ENCODE measurements around the gene ODC1.
"Not testable (repeated sequence)": the region's sequence is repeated elsewhere in the genome, so short reads cannot be mapped to it uniquely, and the experiment has no call there.

Gene ODC1

GRCh38 chr2:10446631-10447030 is 1.5 kb downstream of the ODC1 start:
- no peaks in the 10 kb centered on the region for H3K27me3 ChIP-seq (ENCODE audit: low read length)
- peak overlapping the region; percentile 82 for H3K4me3 ChIP-seq (ENCODE audit: insufficient read depth, low read length, poor library complexity, severe bottlenecking)
- peak overlapping the region; percentile 81 for H3K9ac ChIP-seq (ENCODE audit: low read length)
- peaks cover 41% of the 10 kb centered on the region for H3K79me2 ChIP-seq (ENCODE audit: insufficient read depth, low read length)
- peak overlapping the region; percentile 97 for H3K4me2 ChIP-seq (ENCODE audit: low read depth, low read length, poor library complexity, severe bottlenecking)
- no peaks in the 10 kb centered on the region for H3K9me3 ChIP-seq (ENCODE audit: insufficient read depth, low read length)
- H3K9me2 ChIP-seq (replicated peaks; ENCODE audit: insufficient read depth, low read length): no peaks in the 10 kb centered on the region
- peaks cover 42% of the 10 kb centered on the region for H3F3A ChIP-seq (ENCODE audit: insufficient read depth)
- peaks cover 36% of the 10 kb centered on the region for H3K36me3 ChIP-seq (ENCODE audit: low read length)
- no peak overlapping the region for H2AFZ ChIP-seq (ENCODE audit: low read depth, low read length, severe bottlenecking)
- peaks cover 36% of the 10 kb centered on the region for H4K20me1 ChIP-seq (ENCODE audit: low read depth, low read length)
- TF ChIP-seq EZH2phosphoT487 (conservative IDR thresholded peaks at IDR 0.05; ENCODE audit: low read length): no peak
- H3K27ac ChIP-seq (ENCODE audit: low read depth, low read length): peak overlapping the region; percentile 86

- peak overlapping the region; percentile 97 for H3K4me2 ChIP-seq (ENCODE audit: low read depth, low read length, poor library complexity, severe bottlenecking)
- peaks cover 49% of the 10 kb centered on the region for H3K36me3 ChIP-seq (ENCODE audit: low read length)
- H3K9ac ChIP-seq (ENCODE audit: low read length): no peak overlapping the region
- H3K27me3 ChIP-seq (ENCODE audit: low read length): no peaks in the 10 kb centered on the region
- TF ChIP-seq EZH2phosphoT487 (conservative IDR thresholded peaks at IDR 0.05; ENCODE audit: low read length): no peak
- TF ChIP-seq CTCF (IDR thresholded peaks at IDR 0.05; ENCODE audit: insufficient read depth, low read length, poor library complexity, severe bottlenecking): no peak
- no peaks in the 10 kb centered on the region for H3K9me3 ChIP-seq (ENCODE audit: insufficient read depth, low read length)
- H3F3A ChIP-seq (ENCODE audit: insufficient read depth): peaks cover 57% of the 10 kb centered on the region
- H4K20me1 ChIP-seq (ENCODE audit: low read depth, low read length): peaks cover 36% of the 10 kb centered on the region
- peak overlapping the region; percentile 86 for H3K27ac ChIP-seq (ENCODE audit: low read depth, low read length)
- H3K4me3 ChIP-seq (ENCODE audit: insufficient read depth, low read length, poor library complexity, severe bottlenecking): no peak overlapping the region
- H3K79me2 ChIP-seq (ENCODE audit: insufficient read depth, low read length): peaks cover 41% of the 10 kb centered on the region
- no peak overlapping the region for H2AFZ ChIP-seq (ENCODE audit: low read depth, low read length, severe bottlenecking)
- no peaks in the 10 kb centered on the region for H3K9me2 ChIP-seq (replicated peaks; ENCODE audit: insufficient read depth, low read length)
These were observed 3.7 kb downstream of the ODC1 start for GRCh38 chr2:10444463-10444862.

- H4K20me1 ChIP-seq (ENCODE audit: low read depth, low read length): peaks cover 36% of the 10 kb centered on the region
- peaks cover 74% of the 10 kb centered on the region for H3F3A ChIP-seq (ENCODE audit: insufficient read depth)
- not testable (repeated sequence) for H3K27ac ChIP-seq (ENCODE audit: low read depth, low read length); H3K4me2 ChIP-seq (ENCODE audit: low read depth, low read length, poor library complexity, severe bottlenecking); H3K9ac ChIP-seq (ENCODE audit: low read length); H2AFZ ChIP-seq (ENCODE audit: low read depth, low read length, severe bottlenecking); H3K4me3 ChIP-seq (ENCODE audit: insufficient read depth, low read length, poor library complexity, severe bottlenecking); H3K27me3 ChIP-seq (ENCODE audit: low read length); H3K9me3 ChIP-seq (ENCODE audit: insufficient read depth, low read length); H3K9me2 ChIP-seq (replicated peaks; ENCODE audit: insufficient read depth, low read length)
- H3K79me2 ChIP-seq (ENCODE audit: insufficient read depth, low read length): peaks cover 39% of the 10 kb centered on the region
- H3K36me3 ChIP-seq (ENCODE audit: low read length): peaks cover 49% of the 10 kb centered on the region
These were observed 5.5 kb downstream of the ODC1 start for GRCh38 chr2:10442469-10443126.

GRCh38 chr2:10441948-10442347 is 6.2 kb downstream of the ODC1 start:
- H3K9me3 ChIP-seq (ENCODE audit: insufficient read depth, low read length): no peaks in the 10 kb centered on the region
- no peak overlapping the region for H3K9ac ChIP-seq (ENCODE audit: low read length)
- H3K36me3 ChIP-seq (ENCODE audit: low read length): peaks cover 47% of the 10 kb centered on the region
- H3K4me2 ChIP-seq (ENCODE audit: low read depth, low read length, poor library complexity, severe bottlenecking): no peak overlapping the region
- peaks cover 74% of the 10 kb centered on the region for H3F3A ChIP-seq (ENCODE audit: insufficient read depth)
- no peaks in the 10 kb centered on the region for H3K27me3 ChIP-seq (ENCODE audit: low read length)
- no peaks in the 10 kb centered on the region for H3K9me2 ChIP-seq (replicated peaks; ENCODE audit: insufficient read depth, low read length)
- H2AFZ ChIP-seq (ENCODE audit: low read depth, low read length, severe bottlenecking): no peak overlapping the region
- TF ChIP-seq EZH2phosphoT487 (conservative IDR thresholded peaks at IDR 0.05; ENCODE audit: low read length) (no peak), CTCF (IDR thresholded peaks at IDR 0.05; ENCODE audit: insufficient read depth, low read length, poor library complexity, severe bottlenecking) (no peak)
- H3K4me3 ChIP-seq (ENCODE audit: insufficient read depth, low read length, poor library complexity, severe bottlenecking): no peak overlapping the region
- H3K79me2 ChIP-seq (ENCODE audit: insufficient read depth, low read length): peaks cover 32% of the 10 kb centered on the region
- no peak overlapping the region for H3K27ac ChIP-seq (ENCODE audit: low read depth, low read length)
- peaks cover 33% of the 10 kb centered on the region for H4K20me1 ChIP-seq (ENCODE audit: low read depth, low read length)

Data from SU-DHL-6 (cell line).